ENCODE measurements around the gene FMN2.

DNA sequence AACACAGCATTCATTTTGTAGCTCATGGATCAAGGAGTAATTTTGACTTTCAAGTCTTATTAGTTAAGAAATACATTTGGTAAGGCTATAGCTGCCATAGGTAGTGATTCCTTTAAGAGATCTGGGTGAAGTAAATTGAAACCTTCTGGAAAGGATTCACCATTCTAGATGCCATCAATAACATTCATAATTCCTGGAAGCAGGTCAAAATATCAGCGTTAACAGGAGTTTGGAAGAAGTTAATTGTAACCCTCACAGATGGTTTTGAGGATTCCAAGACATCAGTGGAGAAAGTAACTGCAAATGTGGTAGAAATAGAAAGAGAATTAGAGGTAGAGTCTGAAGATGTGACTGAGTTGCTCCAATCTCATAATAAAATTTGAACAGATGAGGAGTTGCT lies 303.7 kb downstream of the FMN2 start:
- TF ChIP-seq, protein P1, sequence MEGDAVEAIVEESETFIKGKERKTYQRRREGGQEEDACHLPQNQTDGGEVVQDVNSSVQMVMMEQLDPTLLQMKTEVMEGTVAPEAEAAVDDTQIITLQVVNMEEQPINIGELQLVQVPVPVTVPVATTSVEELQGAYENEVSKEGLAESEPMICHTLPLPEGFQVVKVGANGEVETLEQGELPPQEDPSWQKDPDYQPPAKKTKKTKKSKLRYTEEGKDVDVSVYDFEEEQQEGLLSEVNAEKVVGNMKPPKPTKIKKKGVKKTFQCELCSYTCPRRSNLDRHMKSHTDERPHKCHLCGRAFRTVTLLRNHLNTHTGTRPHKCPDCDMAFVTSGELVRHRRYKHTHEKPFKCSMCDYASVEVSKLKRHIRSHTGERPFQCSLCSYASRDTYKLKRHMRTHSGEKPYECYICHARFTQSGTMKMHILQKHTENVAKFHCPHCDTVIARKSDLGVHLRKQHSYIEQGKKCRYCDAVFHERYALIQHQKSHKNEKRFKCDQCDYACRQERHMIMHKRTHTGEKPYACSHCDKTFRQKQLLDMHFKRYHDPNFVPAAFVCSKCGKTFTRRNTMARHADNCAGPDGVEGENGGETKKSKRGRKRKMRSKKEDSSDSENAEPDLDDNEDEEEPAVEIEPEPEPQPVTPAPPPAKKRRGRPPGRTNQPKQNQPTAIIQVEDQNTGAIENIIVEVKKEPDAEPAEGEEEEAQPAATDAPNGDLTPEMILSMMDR (tag by site-specific recombination; IDR thresholded peaks at IDR 0.05), result no peak
- TF ChIP-seq KLF10 (tag by site-specific recombination; IDR thresholded peaks at IDR 0.05), result no peak
- no peak for TF ChIP-seq ZNF114 (tag by site-specific recombination; IDR thresholded peaks at IDR 0.05)
- TF ChIP-seq, protein P2, sequence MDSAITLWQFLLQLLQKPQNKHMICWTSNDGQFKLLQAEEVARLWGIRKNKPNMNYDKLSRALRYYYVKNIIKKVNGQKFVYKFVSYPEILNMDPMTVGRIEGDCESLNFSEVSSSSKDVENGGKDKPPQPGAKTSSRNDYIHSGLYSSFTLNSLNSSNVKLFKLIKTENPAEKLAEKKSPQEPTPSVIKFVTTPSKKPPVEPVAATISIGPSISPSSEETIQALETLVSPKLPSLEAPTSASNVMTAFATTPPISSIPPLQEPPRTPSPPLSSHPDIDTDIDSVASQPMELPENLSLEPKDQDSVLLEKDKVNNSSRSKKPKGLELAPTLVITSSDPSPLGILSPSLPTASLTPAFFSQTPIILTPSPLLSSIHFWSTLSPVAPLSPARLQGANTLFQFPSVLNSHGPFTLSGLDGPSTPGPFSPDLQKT (IDR thresholded peaks at IDR 0.05; ENCODE audit: borderline replicate concordance, low read depth, low read length), result no peak
- TF ChIP-seq ZNF274 (IDR thresholded peaks at IDR 0.05; ENCODE audit: low read length), result no peak
- TF ChIP-seq ZNF274 (tag by site-specific recombination; IDR thresholded peaks at IDR 0.05; ENCODE audit: borderline replicate concordance), result no peak
- no peak for TF ChIP-seq ZNF843 (tag by site-specific recombination; IDR thresholded peaks at IDR 0.05)
- no peak for TF ChIP-seq ZNF211 (tag by site-specific recombination; IDR thresholded peaks at IDR 0.05; ENCODE audit: low read depth)
